ENCODE data around the gene ERCC6L. TPM values are rescaled to one million over a fixed set of nuclear protein-coding genes. Genes with fewer than 3 reads are reported as not detected.

The ERCC6L gene
- total RNA-seq, 2 donors from 2014 or later, result 0.59 to 0.85 TPM

DNA sequence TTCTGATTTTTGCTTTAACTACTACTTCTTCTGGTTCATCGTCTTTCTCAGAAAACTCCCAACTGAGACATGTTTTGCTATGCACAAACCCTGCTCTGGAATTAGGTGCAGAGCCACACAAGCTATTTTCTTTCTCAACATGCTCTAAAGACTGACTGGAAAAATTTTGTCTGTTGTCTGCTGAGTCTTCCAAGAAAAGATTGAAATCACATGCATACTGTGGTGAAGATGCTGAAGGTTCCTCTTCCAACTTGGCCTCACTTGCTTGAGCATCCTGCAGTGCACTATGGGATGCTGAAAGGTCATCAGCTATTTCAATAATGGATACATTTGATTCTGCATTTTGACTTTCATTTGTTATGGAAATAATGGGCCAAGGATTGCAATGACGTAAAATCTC lies 33.1 kb downstream of the ERCC6L start:
- TF ChIP-seq, protein P1, sequence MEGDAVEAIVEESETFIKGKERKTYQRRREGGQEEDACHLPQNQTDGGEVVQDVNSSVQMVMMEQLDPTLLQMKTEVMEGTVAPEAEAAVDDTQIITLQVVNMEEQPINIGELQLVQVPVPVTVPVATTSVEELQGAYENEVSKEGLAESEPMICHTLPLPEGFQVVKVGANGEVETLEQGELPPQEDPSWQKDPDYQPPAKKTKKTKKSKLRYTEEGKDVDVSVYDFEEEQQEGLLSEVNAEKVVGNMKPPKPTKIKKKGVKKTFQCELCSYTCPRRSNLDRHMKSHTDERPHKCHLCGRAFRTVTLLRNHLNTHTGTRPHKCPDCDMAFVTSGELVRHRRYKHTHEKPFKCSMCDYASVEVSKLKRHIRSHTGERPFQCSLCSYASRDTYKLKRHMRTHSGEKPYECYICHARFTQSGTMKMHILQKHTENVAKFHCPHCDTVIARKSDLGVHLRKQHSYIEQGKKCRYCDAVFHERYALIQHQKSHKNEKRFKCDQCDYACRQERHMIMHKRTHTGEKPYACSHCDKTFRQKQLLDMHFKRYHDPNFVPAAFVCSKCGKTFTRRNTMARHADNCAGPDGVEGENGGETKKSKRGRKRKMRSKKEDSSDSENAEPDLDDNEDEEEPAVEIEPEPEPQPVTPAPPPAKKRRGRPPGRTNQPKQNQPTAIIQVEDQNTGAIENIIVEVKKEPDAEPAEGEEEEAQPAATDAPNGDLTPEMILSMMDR (IDR thresholded peaks at IDR 0.05), result no peak
- TF ChIP-seq POLR2AphosphoS5 (IDR thresholded peaks at IDR 0.05) (no peak), POLR2A (IDR thresholded peaks at IDR 0.05) (no peak)
- intact Hi-C loops (cut with DNase I), result no loop called here
- H3K27me3 ChIP-seq (replicated peaks; ENCODE audit: insufficient read depth), result no peaks in the 10 kb centered on the region
- DNase-seq (ENCODE audit: low spot score), result no peak
- no peaks in the 10 kb centered on the region for H3K4me1 ChIP-seq (replicated peaks)
- H3K4me3 ChIP-seq, result no peak overlapping the region
- H3K36me3 ChIP-seq, result no peaks in the 10 kb centered on the region
- 100% methylated on average over 2 of the region's 2 CpGs for WGBS
- H3K27ac ChIP-seq, result no peak overlapping the region
- no peaks in the 10 kb centered on the region for H3K9me3 ChIP-seq

DNA sequence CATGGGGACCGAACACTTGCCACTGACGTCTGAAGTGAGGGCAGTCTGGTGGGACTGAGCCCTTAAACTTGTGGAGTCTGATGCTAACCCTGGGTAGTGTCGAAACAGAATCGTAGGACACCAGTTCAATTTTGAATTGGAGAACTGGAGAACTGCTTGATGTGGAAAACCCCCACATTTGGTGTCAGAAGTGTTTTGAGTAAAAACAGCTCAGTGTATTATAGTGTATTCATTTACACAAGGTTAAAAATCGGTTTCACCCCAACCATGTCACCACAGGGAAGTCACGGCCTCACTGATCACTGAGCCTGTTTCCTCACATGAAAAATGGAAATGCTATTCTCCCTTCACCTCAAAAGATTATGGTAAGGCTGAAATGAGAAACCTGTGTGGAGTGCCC lies 35.4 kb downstream of the ERCC6L start:
- TF ChIP-seq POLR2AphosphoS5 (IDR thresholded peaks at IDR 0.05), result no peak
- TF ChIP-seq, protein P1 (IDR thresholded peaks at IDR 0.05), result no peak
- TF ChIP-seq POLR2A (IDR thresholded peaks at IDR 0.05), result no peak
- DNase-seq (ENCODE audit: low spot score), result no peak
- intact Hi-C loops (cut with DNase I), result no loop called here
- Histone ChIP-seq H3K4me1 (replicated peaks) (no peaks in the 10 kb centered on the region), H3K36me3 (no peaks in the 10 kb centered on the region), H3K27ac (no peak overlapping the region), H3K9me3 (no peaks in the 10 kb centered on the region), H3K4me3 (no peak overlapping the region), H3K27me3 (replicated peaks; ENCODE audit: insufficient read depth) (no peaks in the 10 kb centered on the region)
- 83% methylated on average over 6 of the region's 6 CpGs for WGBS

DNA sequence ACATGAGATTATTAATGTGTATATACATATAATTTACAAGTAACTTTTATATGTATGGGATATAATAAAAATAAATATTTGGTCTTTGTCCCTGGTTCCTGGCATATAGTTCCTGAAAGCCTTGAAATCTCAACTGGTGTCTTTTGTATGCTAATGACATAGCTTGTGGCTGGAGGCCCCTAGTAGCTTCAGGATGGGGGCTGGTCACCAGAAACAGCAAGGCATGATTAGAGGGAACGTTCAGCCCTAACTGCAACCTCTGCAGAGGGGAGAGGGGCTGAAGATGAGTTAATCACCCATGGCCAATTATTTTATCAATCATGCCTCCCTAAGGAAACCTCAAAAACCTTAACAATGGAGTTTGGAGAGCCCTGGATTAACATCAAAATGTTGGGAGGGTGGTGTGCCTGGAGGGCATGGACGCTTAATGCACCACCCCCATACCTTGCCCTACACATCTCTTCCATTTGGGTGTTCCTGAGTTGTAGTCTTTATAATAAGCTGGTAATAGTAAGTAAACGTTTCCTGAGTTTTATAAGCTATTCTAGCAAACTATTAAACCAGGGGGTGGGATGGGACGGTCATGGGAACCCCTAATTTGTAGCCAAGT lies 35.9 kb downstream of the ERCC6L start:
- 47% methylated on average over 4 of the region's 4 CpGs for WGBS
- DNase-seq (ENCODE audit: low spot score), result no peak
- Histone ChIP-seq H3K9me3 (no peaks in the 10 kb centered on the region), H3K4me1 (replicated peaks) (no peaks in the 10 kb centered on the region), H3K36me3 (no peaks in the 10 kb centered on the region), H3K27ac (no peak overlapping the region), H3K27me3 (replicated peaks; ENCODE audit: insufficient read depth) (no peaks in the 10 kb centered on the region), H3K4me3 (no peak overlapping the region)
- TF ChIP-seq POLR2AphosphoS5 (IDR thresholded peaks at IDR 0.05), result no peak
- TF ChIP-seq POLR2A (IDR thresholded peaks at IDR 0.05), result no peak
- TF ChIP-seq, protein P1 (IDR thresholded peaks at IDR 0.05), result no peak
- intact Hi-C loops (cut with DNase I), result no loop called here

DNA sequence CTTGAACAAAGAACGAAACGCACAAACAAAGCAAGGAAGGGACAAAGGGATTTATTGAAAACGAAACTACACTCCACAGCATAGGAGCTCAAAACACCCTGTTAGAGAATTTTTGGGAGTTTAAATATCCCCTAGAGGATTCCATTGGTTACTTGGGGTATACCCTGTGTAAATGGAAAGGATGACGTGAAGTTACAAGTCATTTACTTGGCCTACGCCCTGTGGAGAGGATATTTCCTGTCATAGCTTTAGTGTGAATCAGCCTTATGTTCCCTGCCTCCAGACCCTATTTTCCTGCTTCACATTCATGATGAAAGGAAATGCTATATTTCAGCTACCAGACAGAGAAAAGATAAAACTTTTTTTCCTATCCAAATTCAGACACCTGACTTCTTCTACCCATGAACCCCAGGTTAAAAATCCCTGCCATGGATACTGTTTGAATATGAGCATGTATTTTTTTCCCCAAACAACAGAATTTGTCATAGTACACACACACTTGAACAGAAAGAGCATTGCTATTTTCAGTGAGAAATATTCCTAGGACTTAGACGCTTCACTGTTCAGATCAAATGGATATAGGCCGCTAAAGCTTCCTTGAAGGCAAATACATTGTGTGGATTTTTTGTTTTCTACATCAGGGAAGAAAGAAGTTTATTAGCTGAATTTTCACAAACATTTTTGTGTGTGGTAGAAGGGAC lies 36.8 kb downstream of the ERCC6L start:
- no peak overlapping the region for H3K4me3 ChIP-seq
- no peaks in the 10 kb centered on the region for H3K4me1 ChIP-seq (replicated peaks)
- WGBS, result 69% methylated on average over 7 of the region's 7 CpGs
- intact Hi-C loops (cut with DNase I), result no loop called here
- no peaks in the 10 kb centered on the region for H3K9me3 ChIP-seq
- no peak for DNase-seq (ENCODE audit: low spot score)
- H3K27ac ChIP-seq, result peak overlapping the region in 1 of 2 donors; percentile 43
- TF ChIP-seq POLR2AphosphoS5 (IDR thresholded peaks at IDR 0.05), result no peak
- TF ChIP-seq, protein P1 (IDR thresholded peaks at IDR 0.05), result no peak
- H3K36me3 ChIP-seq, result no peaks in the 10 kb centered on the region
- no peaks in the 10 kb centered on the region for H3K27me3 ChIP-seq (replicated peaks; ENCODE audit: insufficient read depth)

DNA sequence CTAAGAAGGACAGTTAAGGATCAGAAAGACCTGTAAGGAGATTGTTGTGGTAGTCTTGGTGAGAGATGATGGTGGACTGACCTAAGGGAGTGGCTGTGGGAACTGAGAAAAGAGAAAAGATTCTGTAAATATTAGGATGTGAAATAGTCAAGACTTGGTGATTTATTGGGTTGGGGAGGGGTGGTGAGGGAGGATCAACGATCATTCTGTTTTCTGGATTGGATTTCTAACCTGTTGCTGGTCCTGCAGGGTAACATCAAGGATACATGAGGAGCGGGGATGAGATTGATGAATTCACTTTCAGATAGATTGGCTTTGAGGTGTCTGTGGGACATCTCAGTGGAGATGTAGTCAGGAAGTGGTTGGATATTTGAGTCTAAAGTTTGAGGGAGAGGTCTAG lies 55.9 kb downstream of the ERCC6L start:
- Histone ChIP-seq H3K9me3 (no peaks in the 10 kb centered on the region), H3K27ac (no peak overlapping the region), H3K36me3 (no peaks in the 10 kb centered on the region), H3K27me3 (replicated peaks; ENCODE audit: insufficient read depth) (no peaks in the 10 kb centered on the region), H3K4me3 (no peak overlapping the region), H3K4me1 (replicated peaks) (no peaks in the 10 kb centered on the region)
- intact Hi-C loops (cut with DNase I), result loop anchor here (5.0 kb wide), 1 partner anchor 359 kb away; no protein-coding TSS in a partner anchor
- DNase-seq (ENCODE audit: low spot score), result no peak
- TF ChIP-seq, protein P1 (IDR thresholded peaks at IDR 0.05), result no peak
- TF ChIP-seq POLR2AphosphoS5 (IDR thresholded peaks at IDR 0.05), result no peak
- TF ChIP-seq POLR2A (IDR thresholded peaks at IDR 0.05), result no peak
- WGBS, result 76% methylated on average over 2 of the region's 2 CpGs
